Osteoblast (primary cell): Measurements from ENCODE around the gene SLC5A11. TPM values are rescaled to one million over a fixed set of nuclear protein-coding genes. Genes with fewer than 3 reads are reported as not detected.

Source experiments
- DNase-seq: peaks from one replicate; pipeline ENCODE4 v3.0.0; 2011; ENCODE audit warnings: low spot score, mixed read lengths; ENCODE audit not compliant: insufficient read length; ENCODE audit errors: missing footprints
- H2AFZ ChIP-seq: 2 replicates; pipeline ENCODE4 v1.6.0; 2011; ENCODE audit warnings: mild to moderate bottlenecking, low read length
- H3K27ac ChIP-seq: 2 replicates; pipeline ENCODE4 v1.5.1; 2011; ENCODE audit warnings: mild to moderate bottlenecking, low read depth, low read length, moderate library complexity
- H3K27me3 ChIP-seq: 2 replicates; pipeline ENCODE4 v1.6.0; 2012; ENCODE audit warnings: mild to moderate bottlenecking, control low read depth, inconsistent platforms, low read length, moderate library complexity; ENCODE audit not compliant: insufficient read depth
- H3K36me3 ChIP-seq: 2 replicates; pipeline ENCODE4 v1.5.1; 2011; ENCODE audit warnings: mild to moderate bottlenecking, low read length, control low read depth, moderate library complexity; ENCODE audit not compliant: insufficient read depth
- H3K4me1 ChIP-seq: 2 replicates; pipeline ENCODE4 v1.5.1; 2011; ENCODE audit warnings: mild to moderate bottlenecking, low read length, control low read depth, moderate library complexity; ENCODE audit not compliant: insufficient read depth
- H3K4me2 ChIP-seq: 2 replicates; pipeline ENCODE4 v1.6.0; 2011; ENCODE audit warnings: mild to moderate bottlenecking, low read length; ENCODE audit not compliant: insufficient read depth
- H3K4me3 ChIP-seq: fragments of 200-600 bp; sonication (generic); 3 replicates; pipeline ENCODE4 v1.5.1; 2012; ENCODE audit warnings: mild to moderate bottlenecking, low read length, inconsistent platforms; ENCODE audit not compliant: insufficient read depth
- H3K79me2 ChIP-seq: 2 replicates; pipeline ENCODE4 v1.6.0; 2012; ENCODE audit warnings: mild to moderate bottlenecking, low read length, control low read depth, inconsistent platforms; ENCODE audit not compliant: insufficient read depth
- H3K9me3 ChIP-seq: 2 replicates; pipeline ENCODE4 v1.5.1; 2011; ENCODE audit warnings: low read depth, low read length, control low read depth
- H4K20me1 ChIP-seq: 2 replicates; pipeline ENCODE4 v1.6.0; 2012; ENCODE audit warnings: mild to moderate bottlenecking, low read length, control low read depth; ENCODE audit not compliant: insufficient read depth
- CTCF ChIP-seq: IDR thresholded peaks from 2 replicates; pipeline ENCODE4 v1.5.1; 2011; ENCODE audit warnings: mild to moderate bottlenecking, low read depth, low read length, moderate library complexity; ENCODE audit errors: extremely low read depth
- total RNA-seq: library from RNA; depleted of rRNA; stranded (reverse); fragments of >200 nt; gene quantifications from 2 replicates; pipeline ENCODE4 v1.2.3, GENCODE V29; 2012

The SLC5A11 gene
- total RNA-seq, 1 donor = not detected

GRCh38 chr16:24909856-24910255 is 64.1 kb downstream of the SLC5A11 start:
- Histone ChIP-seq H3K4me1 (no peaks in the 10 kb centered on the region), H3K36me3 (no peaks in the 10 kb centered on the region), H3K4me2 (no peak overlapping the region), H3K9me3 (no peaks in the 10 kb centered on the region), H3K27ac (no peak overlapping the region), H3K4me3 (no peak overlapping the region), H4K20me1 (no peaks in the 10 kb centered on the region), H2AFZ (no peak overlapping the region), H3K27me3 (no peaks in the 10 kb centered on the region), H3K79me2 (no peaks in the 10 kb centered on the region)
- DNase-seq = no peak
- TF ChIP-seq CTCF = no peak

- Histone ChIP-seq H2AFZ (no peak overlapping the region), H3K27ac (no peak overlapping the region), H3K27me3 (no peaks in the 10 kb centered on the region), H3K4me1 (no peaks in the 10 kb centered on the region), H3K4me2 (no peak overlapping the region), H3K36me3 (peaks cover 26% of the 10 kb centered on the region), H3K9me3 (no peaks in the 10 kb centered on the region), H4K20me1 (peaks cover 3% of the 10 kb centered on the region), H3K4me3 (no peak overlapping the region), H3K79me2 (no peaks in the 10 kb centered on the region)
- DNase-seq = no peak
- TF ChIP-seq CTCF = no peak
Measured at GRCh38 chr16:24915019-24915418, 69.3 kb downstream of the SLC5A11 start.

GRCh38 chr16:24915576-24915975 is 69.8 kb downstream of the SLC5A11 start:
- Histone ChIP-seq H3K4me3 (no peak overlapping the region), H3K4me1 (no peaks in the 10 kb centered on the region), H3K79me2 (no peaks in the 10 kb centered on the region), H3K4me2 (no peak overlapping the region), H3K36me3 (peaks cover 32% of the 10 kb centered on the region), H3K27ac (no peak overlapping the region), H2AFZ (no peak overlapping the region), H3K27me3 (no peaks in the 10 kb centered on the region), H4K20me1 (peaks cover 3% of the 10 kb centered on the region), H3K9me3 (no peaks in the 10 kb centered on the region)
- no peak for DNase-seq
- TF ChIP-seq CTCF = no peak

GRCh38 chr16:24917236-24917635 is 71.5 kb downstream of the SLC5A11 start:
- H3K27ac ChIP-seq = no peak overlapping the region
- H3K4me2 ChIP-seq = no peak overlapping the region
- peaks cover 47% of the 10 kb centered on the region for H3K36me3 ChIP-seq
- no peak overlapping the region for H2AFZ ChIP-seq
- no peaks in the 10 kb centered on the region for H3K4me1 ChIP-seq
- no peaks in the 10 kb centered on the region for H3K9me3 ChIP-seq
- peaks cover 7% of the 10 kb centered on the region for H4K20me1 ChIP-seq
- DNase-seq = no peak
- TF ChIP-seq CTCF = no peak
- no peaks in the 10 kb centered on the region for H3K79me2 ChIP-seq
- no peaks in the 10 kb centered on the region for H3K27me3 ChIP-seq
- H3K4me3 ChIP-seq = no peak overlapping the region
